NCI-H446 (cell line): ENCODE measurements around the gene PIK3IP1.
"Not testable (repeated sequence)": the region's sequence is repeated elsewhere in the genome, so short reads cannot be mapped to it uniquely, and the experiment has no call there.

Experiments used
- DNase-seq, 2 experiments: peaks; one replicate each; lab custom pipeline; 2025; lab: John Stamatoyannopoulos, UW

PIK3IP1 gene

DNA sequence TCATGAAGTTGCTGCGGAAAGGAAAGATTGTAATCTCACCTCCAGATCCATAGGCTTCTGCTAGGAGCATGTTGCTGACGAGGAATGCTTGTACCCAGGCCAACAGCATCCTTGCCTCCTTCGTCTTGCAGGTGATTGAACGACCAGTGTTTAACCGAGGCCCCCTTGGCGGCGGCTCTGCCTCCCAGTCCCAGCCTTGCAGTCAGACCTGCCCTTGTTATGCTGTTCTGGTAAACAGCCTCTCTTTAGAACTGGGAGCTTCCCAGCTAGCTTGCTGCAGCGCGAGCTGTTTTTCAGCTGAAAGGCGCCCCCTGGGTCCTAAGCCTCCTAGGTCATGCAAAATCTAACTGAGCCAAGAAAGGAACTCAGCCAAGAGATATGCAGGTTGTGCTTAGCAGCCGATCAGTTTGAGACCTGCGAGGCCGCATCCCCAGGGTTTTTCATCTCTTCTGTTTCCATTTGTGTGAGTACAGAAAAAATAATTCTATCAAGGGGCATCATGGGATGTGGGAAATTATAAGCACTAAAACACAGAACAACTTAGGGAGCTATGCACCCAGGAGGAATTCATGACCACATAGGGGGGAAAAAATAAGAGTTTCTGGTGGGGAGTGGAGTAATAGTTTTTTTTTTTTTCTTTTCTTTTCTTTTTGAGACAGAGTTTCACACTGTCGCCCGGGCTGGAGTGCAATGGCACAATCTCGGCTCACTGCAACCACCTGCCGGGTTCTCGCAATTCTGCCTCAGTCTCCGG is at the start of gene PIK3IP1:
PIK3IP1 (minus strand) TSS at position 253 of the 754 bp plus-strand sequence; CDS start at position 109, 144 bp downstream.
- DNase-seq = peak; percentile 60 to 89

GRCh38 chr22:31341386-31342088 is 49.2 kb upstream of the PIK3IP1 start:
- no peak for DNase-seq

- no peak for DNase-seq
Measured at GRCh38 chr22:31340765-31341247, 48.5 kb upstream of the PIK3IP1 start.

DNA sequence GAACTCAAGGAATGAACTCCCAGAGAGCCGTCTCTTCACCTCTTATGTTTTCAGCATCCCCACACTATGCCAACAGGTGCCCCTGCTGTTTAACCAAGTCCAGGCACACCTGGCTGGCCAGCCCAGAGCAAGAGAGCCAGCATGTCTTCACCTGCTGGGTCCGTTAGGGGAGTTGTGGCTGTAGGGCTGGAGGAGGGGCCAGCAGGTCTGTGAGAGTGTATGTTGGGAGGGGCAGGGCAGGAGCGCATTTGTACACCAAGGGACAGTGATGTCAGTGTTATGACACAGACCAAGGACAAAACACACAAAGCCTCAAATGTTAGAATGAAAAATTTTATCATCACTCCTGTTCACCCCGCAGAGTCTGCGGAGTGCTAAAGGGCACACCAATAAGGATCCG is 48.1 kb upstream of the PIK3IP1 start:
- no peak for DNase-seq

- no peak for DNase-seq
Measured at GRCh38 chr22:31339148-31339832, 47.0 kb upstream of the PIK3IP1 start.

DNA sequence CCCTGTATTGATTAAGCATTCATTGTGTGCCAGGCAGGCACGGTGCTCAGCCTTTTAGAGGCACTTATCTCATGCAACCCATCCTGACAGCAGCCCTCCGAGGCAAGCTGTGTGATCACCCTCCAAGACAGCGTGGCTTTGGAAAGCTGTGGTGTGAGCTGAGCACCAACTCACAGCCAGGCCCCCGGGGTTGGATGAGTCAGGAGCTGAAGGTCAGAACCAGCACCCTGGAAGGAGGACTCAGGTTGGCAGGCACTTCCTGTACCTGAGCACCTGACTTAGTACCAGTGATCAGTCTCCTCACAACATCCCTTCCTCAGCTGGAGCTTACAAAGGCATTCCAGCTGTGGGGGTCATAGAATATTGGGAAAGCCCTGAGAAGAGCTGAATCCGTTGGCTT is 44.9 kb upstream of the PIK3IP1 start:
- DNase-seq = no peak

DNA sequence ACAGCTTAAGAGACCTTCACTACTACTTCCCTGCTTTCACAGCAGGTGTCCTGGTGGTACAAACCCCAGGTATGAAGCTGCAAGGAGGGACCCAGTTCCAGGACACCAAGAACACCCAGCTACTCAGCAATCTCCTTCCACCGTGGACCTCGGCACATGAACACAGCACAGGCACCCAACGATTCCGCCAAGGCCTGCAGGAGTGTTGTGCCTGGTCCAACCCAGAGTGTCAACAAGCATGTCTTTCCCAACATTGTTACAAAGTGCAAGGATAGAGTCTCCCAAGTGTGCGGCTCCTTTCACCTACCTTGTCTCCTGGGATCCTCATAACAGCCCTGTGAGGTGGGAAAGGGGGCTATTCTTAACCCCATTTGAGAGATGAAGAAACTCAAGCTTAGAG is 42.0 kb upstream of the PIK3IP1 start:
- no peak for DNase-seq

DNA sequence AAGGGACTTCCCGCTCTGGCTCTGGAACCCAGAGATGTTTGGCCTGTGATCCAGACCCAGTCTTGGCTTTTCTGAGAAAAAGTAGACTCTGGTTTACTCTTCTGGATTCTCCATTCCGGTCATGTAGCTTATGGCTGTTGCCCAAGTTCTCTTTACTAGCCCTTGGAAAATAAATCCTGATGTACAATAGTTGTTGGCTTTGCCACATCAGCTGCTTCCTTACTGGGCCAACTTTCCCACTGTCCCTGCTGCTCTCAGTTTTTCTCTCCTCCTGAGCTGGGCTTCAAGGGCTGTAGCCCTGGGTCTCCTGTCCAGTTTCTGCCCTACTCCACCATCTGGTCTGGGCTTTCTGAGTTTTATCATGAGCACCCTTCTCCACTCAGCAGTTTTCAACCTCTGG is 41.4 kb upstream of the PIK3IP1 start:
- no peak for DNase-seq

GRCh38 chr22:31332886-31333285 is 40.6 kb upstream of the PIK3IP1 start:
- DNase-seq = no peak

- no peak for DNase-seq
Measured at GRCh38 chr22:31332010-31332409, 39.7 kb upstream of the PIK3IP1 start.

GRCh38 chr22:31329453-31330215 is 37.3 kb upstream of the PIK3IP1 start:
- no peak for DNase-seq

DNA sequence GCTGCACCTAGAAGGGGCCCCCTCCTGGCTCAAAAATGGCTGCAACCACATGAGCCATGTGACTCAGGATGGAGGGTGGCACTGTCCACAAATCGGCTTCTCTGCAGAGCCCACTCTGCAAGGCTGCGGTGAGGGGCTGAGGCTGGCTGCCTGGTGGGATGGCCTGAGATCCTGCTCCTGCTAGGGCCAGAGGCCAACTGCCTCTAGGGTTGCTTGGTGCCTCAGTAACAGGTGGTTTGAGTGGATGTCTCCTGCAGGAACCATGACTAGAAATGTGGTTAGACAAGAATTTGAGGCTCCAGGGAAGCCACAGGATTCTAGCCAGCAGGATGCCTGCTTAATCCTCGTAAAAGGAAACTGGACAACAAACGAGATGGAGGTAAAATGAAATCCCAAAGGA is 36.7 kb upstream of the PIK3IP1 start:
- no peak for DNase-seq

GRCh38 chr22:31328544-31328960 is 36.3 kb upstream of the PIK3IP1 start:
- no peak for DNase-seq

- DNase-seq = no peak
Measured at GRCh38 chr22:31327806-31328543, 35.7 kb upstream of the PIK3IP1 start.

GRCh38 chr22:31326877-31327276 is 34.6 kb upstream of the PIK3IP1 start:
- no peak for DNase-seq

- DNase-seq = no peak
Measured at GRCh38 chr22:31323578-31324550, 31.6 kb upstream of the PIK3IP1 start.

DNA sequence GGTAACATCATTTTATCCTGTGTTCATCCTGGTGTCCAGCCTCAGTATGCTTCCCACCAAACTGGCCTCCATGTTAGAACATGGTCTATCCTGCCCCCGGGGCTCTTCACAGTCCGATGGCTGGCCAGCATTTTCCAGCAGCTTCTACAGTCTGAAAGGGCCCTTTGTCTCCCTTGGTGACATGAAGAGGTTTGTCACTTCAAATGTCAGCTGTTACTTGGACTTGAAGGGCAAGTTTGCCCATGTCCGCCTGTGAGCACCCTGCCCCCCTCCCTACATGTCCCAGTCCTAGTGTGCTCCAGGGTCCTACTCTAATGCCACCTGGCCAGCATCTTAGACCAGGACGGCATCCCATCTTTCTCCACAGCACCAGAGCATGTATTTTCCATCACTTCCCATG is 29.1 kb upstream of the PIK3IP1 start:
- DNase-seq = no peak

DNA sequence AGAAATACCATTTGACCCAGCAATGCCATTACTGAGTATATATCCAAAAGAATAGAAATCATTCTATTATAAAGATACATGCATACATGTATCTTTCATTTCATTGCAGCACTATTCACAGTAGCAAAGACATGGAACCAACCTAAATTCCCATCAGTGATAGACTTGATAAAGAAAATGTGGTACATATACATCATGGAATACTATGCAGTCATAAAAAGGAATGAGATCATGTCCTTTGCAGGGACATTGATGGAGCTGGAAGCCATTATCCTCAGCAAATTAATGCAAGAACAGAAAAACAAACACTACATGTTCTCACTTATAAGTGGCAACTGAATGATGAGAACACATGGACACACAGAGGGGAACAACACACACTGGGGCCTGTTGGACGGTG is 21.9 kb upstream of the PIK3IP1 start:
- DNase-seq = not testable (repeated sequence)

GRCh38 chr22:31313366-31314147 is 21.3 kb upstream of the PIK3IP1 start:
- DNase-seq = peak; percentile 50 to 82
